ENCODE data around the gene SLC16A13.

- no peak for TF ChIP-seq CTCF (IDR thresholded peaks at IDR 0.05)
- TF ChIP-seq POLR2A (IDR thresholded peaks at IDR 0.05) = no peak
Measured at GRCh38 chr17:6989779-6990178, 46.0 kb upstream of the SLC16A13 start.

Measured in uterus (tissue), 2 donors.